Spleen (tissue), 7 donors: Measurements from ENCODE around the gene DAZAP2.

Source experiments
- POLR2A ChIP-seq, 3 donors: fragments of 450-650 bp; IDR thresholded peaks; one replicate each; pipeline ENCODE4 v1.5.1; 2017; ENCODE audit warnings: antibody characterized with exemption in 3 of 3, mild to moderate bottlenecking in 1 of 3
- POLR2AphosphoS5 ChIP-seq, 3 donors: sonication (generic); formaldehyde crosslinking; IDR thresholded peaks; one replicate each; pipeline ENCODE4 v1.5.1; 2017; ENCODE audit warnings: antibody characterized with exemption in 3 of 3
- TF ChIP-seq, protein P1 (sequence below), 11 experiments: fragments of 200-600 bp in 7 of 11; fragments of 450-650 bp in 4 of 11; sonication (generic) in 4 of 11; IDR thresholded peaks in 8 of 11; conservative IDR thresholded peaks in 3 of 11; 1 replicate in 7 of 11; 2 replicates in 4 of 11; pipeline versions ENCODE4 v1.4.0 to v1.8.0; 2016 to 2021; ENCODE audit warnings: antibody characterized with exemption in 11 of 11, inconsistent platforms in 4 of 11, mild to moderate bottlenecking in 1 of 11
- donor health status: DM: no; HTN: no; CAD: no; lungs with moderate emphysema.
- donor health status: DM: no; HTN: no; CAD: no.
- donor health status: DM: no; HTN: no; CAD: no.

DNA sequence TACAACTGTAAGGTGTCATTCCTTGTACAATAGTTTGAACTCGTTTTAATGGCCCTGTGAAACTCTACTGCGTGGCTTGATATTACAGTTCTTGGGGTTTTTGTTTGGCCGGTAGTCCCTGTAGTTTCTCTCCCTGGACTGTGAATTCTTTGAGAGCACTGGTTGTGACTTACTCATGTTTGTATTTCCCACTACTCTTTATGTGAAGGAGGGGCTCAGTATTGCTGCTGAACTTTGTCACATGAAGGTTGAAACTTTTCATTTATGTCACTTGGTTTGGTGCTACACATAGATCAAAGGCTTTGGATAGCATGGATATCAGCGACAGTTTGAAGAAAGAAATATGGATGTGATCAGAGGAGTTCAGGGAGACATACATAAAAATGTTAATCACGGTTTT, 19.3 kb upstream of the DAZAP2 start:
- TF ChIP-seq, protein P1, sequence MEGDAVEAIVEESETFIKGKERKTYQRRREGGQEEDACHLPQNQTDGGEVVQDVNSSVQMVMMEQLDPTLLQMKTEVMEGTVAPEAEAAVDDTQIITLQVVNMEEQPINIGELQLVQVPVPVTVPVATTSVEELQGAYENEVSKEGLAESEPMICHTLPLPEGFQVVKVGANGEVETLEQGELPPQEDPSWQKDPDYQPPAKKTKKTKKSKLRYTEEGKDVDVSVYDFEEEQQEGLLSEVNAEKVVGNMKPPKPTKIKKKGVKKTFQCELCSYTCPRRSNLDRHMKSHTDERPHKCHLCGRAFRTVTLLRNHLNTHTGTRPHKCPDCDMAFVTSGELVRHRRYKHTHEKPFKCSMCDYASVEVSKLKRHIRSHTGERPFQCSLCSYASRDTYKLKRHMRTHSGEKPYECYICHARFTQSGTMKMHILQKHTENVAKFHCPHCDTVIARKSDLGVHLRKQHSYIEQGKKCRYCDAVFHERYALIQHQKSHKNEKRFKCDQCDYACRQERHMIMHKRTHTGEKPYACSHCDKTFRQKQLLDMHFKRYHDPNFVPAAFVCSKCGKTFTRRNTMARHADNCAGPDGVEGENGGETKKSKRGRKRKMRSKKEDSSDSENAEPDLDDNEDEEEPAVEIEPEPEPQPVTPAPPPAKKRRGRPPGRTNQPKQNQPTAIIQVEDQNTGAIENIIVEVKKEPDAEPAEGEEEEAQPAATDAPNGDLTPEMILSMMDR (IDR thresholded peaks at IDR 0.05 in 8 of 11, conservative IDR thresholded peaks at IDR 0.05 in 3 of 11) = no peak
- TF ChIP-seq POLR2A (IDR thresholded peaks at IDR 0.05) (no peak), POLR2AphosphoS5 (IDR thresholded peaks at IDR 0.05) (no peak)
